ENCODE results near the gene ZNF337. TPM values are rescaled to one million over a fixed set of nuclear protein-coding genes. Genes with fewer than 3 reads are reported as not detected.

Gene ZNF337
- total and polyA plus RNA-seq, 4 donors = 1.1 to 5.9 (median 3.2) TPM

GRCh38 chr20:25699914-25700313 is 3.3 kb upstream of the ZNF337 start:
- Histone ChIP-seq H3K27me3 (ENCODE audit: control insufficient read depth in 4 of 4, insufficient read depth in 4 of 4, low read length in 3 of 4) (no peaks in the 10 kb centered on the region), H3K36me3 (ENCODE audit: control insufficient read depth in 4 of 4, insufficient read depth in 3 of 4, low read depth in 1 of 4, low read length in 3 of 4) (no peaks in the 10 kb centered on the region), H3K4me1 (ENCODE audit: control insufficient read depth in 4 of 4, insufficient read depth in 4 of 4, low read length in 3 of 4) (peaks cover 0 to 11% (median 6%) of the 10 kb centered on the region in 4 donors), H3K4me3 (ENCODE audit: low read depth in 1 of 3, low read length in 3 of 3) (no peak overlapping the region), H3K9ac (ENCODE audit: low read depth in 1 of 2, low read length in 2 of 2) (no peak overlapping the region), H3K9me3 (ENCODE audit: control insufficient read depth in 4 of 4, low read length in 3 of 4) (no peaks in the 10 kb centered on the region), H3K27ac (ENCODE audit: low read depth in 1 of 2, low read length in 2 of 2) (no peak overlapping the region)
- TF ChIP-seq ATF3 (IDR thresholded peaks at IDR 0.05) = no peak
- 53% methylated on average over 1 of the region's 1 CpG for WGBS
- DNase-seq (ENCODE audit: low spot score) = no peak

- H3K27me3 ChIP-seq (ENCODE audit: control insufficient read depth in 4 of 4, insufficient read depth in 4 of 4, low read length in 3 of 4) = no peaks in the 10 kb centered on the region
- H3K4me1 ChIP-seq (ENCODE audit: control insufficient read depth in 4 of 4, insufficient read depth in 4 of 4, low read length in 3 of 4) = peaks cover 0 to 11% (median 6%) of the 10 kb centered on the region in 4 donors
- no peak for TF ChIP-seq JUND (IDR thresholded peaks at IDR 0.05)
- TF ChIP-seq HNF4G (IDR thresholded peaks at IDR 0.05) = no peak
- TF ChIP-seq REST (IDR thresholded peaks at IDR 0.05) = no peak
- no peak for TF ChIP-seq FOXA1 (IDR thresholded peaks at IDR 0.05)
- TF ChIP-seq ZBTB33 (IDR thresholded peaks at IDR 0.05) = no peak
- TF ChIP-seq FOXA2 (IDR thresholded peaks at IDR 0.05) = no peak
- peak; percentile 3 for TF ChIP-seq SP1 (IDR thresholded peaks at IDR 0.05)
- peak in 1 of 2 donors; percentile 0 for TF ChIP-seq RXRA (IDR thresholded peaks at IDR 0.05)
- TF ChIP-seq CTCF (IDR thresholded peaks at IDR 0.05; ENCODE audit: low read depth, low read length, missing input control) = no peak
- no peak for TF ChIP-seq NR2F2 (IDR thresholded peaks at IDR 0.05)
- no peak for TF ChIP-seq MAX (IDR thresholded peaks at IDR 0.05)
- TF ChIP-seq GABPA (IDR thresholded peaks at IDR 0.05 in 1 of 2, conservative IDR thresholded peaks at IDR 0.05 in 1 of 2) = no peak
- no peak for TF ChIP-seq RAD21 (IDR thresholded peaks at IDR 0.05)
- no peak for TF ChIP-seq ATF3 (IDR thresholded peaks at IDR 0.05)
- no peak for TF ChIP-seq YY1 (IDR thresholded peaks at IDR 0.05)
- no peak for TF ChIP-seq EGR1 (IDR thresholded peaks at IDR 0.05; ENCODE audit: low read depth in 2 of 2)
- TF ChIP-seq HNF4A (conservative IDR thresholded peaks at IDR 0.05) = no peak
- H3K9me3 ChIP-seq (ENCODE audit: control insufficient read depth in 4 of 4, low read length in 3 of 4) = no peaks in the 10 kb centered on the region
- H3K36me3 ChIP-seq (ENCODE audit: control insufficient read depth in 4 of 4, insufficient read depth in 3 of 4, low read depth in 1 of 4, low read length in 3 of 4) = no peaks in the 10 kb centered on the region
- peak overlapping the region; percentile 82 to 92 (median 84) for H3K4me3 ChIP-seq (ENCODE audit: low read depth in 1 of 3, low read length in 3 of 3)
- no peak for DNase-seq (ENCODE audit: low spot score)
- 1% methylated on average over 3 of the region's 3 CpGs for WGBS
- H3K9ac ChIP-seq (ENCODE audit: low read depth in 1 of 2, low read length in 2 of 2) = peak overlapping the region; percentile 14 to 71
- peak overlapping the region; percentile 67 to 92 for H3K27ac ChIP-seq (ENCODE audit: low read depth in 1 of 2, low read length in 2 of 2)
Observed at GRCh38 chr20:25697132-25697446, 436 bp upstream of the ZNF337 start.
